ENCODE data around the gene MAD2L1BP.

Gene MAD2L1BP

GRCh38 chr6:43665376-43665775 is 29.7 kb downstream of the MAD2L1BP start:
- DNase-seq (ENCODE audit: extremely low read depth in 1 of 2, low read depth in 1 of 2), result no peak

DNA sequence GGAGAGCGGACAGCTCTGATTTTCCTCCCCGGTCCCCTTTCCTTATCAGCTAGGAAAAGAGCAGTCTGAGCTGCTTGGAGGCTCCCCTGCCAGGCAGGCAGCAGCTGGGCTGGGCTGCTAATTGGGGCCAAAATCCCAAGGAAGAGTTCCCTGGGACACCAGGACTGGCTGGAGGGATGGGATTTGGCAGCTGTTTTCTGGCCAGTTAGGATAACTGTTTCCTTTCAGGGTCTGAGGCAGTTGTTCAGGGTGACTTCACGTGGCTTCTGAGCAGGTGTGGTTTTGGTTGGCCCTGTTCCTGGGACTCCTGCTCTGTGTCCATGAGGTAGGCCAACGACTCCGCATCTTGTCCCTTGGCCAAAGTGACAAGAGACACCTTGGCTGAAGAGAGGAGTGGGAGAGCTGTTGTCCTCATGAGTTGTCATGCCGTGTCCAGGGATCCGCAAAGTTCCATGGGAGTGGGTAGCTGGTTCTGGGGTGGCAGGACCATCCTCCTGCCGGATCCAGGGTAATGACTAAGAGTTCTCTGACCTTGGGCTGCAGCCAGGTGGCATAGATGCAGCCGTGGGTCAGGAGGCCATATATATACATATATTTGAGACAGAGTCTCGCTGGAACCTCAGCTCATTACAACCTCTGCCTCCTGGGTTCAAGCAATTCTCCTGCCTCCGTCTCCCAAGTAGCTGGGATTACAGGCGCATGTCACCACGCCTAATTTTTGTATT is 30.7 kb downstream of the MAD2L1BP start:
- DNase-seq (ENCODE audit: extremely low read depth in 1 of 2, low read depth in 1 of 2), result no peak

- DNase-seq (ENCODE audit: extremely low read depth in 1 of 2, low read depth in 1 of 2), result peak; percentile 24 to 52
Measured at GRCh38 chr6:43667245-43668150, 31.9 kb downstream of the MAD2L1BP start.

DNA sequence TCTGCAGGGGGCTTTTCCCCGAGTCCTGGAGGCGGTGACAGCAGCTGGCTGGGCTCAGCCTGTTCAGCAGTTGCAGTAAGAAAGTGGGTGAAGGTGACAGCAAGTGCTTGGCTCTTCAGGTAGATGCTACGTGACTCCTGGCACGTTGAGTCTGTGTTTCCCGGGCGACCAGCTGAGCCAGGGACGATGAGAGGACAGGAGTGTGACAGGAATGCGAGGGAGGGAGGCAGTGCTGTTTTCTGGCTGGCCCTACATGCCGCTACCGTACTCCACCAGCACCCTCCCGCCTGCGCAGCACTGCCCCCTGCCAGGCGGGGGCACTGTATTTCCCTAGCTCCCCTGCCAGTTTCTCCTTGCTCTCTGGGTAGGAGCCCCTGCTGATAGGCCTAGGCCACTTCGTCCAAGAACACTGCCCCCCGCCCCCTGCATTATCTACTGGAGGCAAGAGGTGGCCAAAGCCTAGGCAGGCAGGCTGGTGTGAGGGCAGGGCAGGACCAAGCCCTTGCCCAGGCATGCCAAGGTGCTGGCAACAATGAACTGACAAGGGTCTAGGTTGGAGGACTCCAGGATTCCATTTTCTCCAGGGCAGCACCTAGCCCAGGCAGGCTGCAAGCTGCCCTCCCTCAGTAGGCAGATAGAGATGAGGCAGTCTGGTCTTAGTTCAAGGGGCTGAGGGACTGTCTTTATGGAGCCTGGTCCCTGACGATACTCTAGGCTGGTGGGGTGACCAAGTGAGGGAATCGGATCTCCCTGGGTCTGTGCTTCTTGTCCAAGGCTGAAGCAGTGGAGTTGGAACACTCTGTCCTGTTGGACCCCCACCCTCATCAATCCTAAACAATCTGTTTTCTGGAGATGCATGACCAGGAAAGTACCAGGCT is 32.8 kb downstream of the MAD2L1BP start:
- DNase-seq (ENCODE audit: extremely low read depth in 1 of 2, low read depth in 1 of 2), result peak; percentile 22 to 37

DNA sequence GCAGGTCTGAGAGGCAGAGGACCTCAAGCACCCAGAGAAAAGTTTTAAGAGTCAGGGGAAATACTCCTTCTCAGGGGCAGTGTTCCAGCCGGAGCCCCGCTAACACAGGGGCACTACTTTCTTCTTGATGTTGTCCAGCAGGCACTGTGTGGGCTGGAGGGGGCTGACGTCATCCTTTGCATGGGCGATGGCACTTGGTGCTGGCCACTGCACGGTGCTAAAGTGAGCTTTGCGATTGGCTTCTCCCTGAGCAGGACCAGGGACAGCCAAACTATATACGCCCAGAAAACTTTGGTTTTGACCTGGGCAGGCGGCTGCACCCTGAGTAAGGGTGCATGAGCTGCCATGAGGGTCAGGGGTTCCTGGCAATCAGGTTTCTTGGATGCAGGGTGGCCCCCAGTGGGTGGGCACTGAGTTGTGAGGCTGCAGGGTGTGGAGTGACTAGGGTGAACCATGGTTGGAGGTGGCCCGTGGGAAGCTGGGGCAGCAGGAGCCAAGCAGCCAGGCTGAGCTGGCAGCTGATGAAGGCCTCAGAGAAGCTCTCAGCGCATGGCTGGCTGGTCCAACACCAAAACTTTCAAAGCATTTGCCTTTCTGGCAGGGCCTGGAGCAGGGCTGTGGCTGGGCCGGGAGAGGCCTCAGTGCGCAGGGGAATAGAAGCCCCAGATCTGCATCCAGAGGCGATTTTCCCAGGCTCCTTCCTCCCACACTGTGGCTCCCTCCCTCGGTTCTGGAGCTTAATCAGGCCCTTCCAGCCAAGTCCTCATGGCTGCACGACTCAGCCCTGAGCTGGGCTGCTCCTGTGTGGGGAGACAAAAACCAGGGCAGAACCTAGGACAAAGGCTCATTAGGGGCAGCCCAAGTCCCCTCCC is 33.6 kb downstream of the MAD2L1BP start:
- DNase-seq (ENCODE audit: extremely low read depth in 1 of 2, low read depth in 1 of 2), result no peak

DNA sequence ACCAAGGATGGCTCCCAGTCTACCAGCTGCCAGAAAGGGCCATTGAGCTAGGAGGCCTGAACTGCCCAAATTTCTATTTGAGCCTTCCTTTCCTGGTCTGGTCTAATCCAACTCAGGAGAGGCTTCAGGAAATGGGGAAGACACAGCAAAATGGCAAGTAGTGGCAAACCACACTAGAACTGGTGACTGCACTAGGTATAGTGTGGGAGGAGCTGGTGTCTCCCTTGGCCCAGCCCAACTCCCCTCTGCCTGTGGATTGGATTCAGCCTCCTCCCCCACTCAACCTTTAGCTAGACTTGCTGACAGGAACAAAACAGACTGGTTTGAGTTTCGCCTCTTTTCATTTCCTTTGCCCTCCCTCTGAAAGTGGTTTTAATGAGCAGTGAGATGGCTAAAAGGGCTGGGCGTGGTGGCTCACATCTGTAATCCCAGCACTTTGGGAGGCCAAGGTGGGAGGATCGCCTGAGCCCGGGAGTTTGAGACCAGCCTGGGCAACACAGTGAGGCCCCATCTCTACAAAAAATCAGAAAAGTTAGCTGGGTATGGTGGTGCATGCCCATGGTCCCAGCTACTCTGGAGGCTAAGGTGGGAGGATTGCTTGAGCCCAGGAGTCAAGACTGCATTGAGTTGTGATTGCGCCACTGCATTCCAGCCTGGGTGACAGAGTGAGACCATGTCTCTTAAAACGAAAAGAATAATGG is 34.4 kb downstream of the MAD2L1BP start:
- DNase-seq (ENCODE audit: extremely low read depth in 1 of 2, low read depth in 1 of 2), result peak in 1 of 2 donors; percentile 15

- no peak for DNase-seq (ENCODE audit: extremely low read depth in 1 of 2, low read depth in 1 of 2)
Measured at GRCh38 chr6:43670623-43670986, 35.0 kb downstream of the MAD2L1BP start.

DNA sequence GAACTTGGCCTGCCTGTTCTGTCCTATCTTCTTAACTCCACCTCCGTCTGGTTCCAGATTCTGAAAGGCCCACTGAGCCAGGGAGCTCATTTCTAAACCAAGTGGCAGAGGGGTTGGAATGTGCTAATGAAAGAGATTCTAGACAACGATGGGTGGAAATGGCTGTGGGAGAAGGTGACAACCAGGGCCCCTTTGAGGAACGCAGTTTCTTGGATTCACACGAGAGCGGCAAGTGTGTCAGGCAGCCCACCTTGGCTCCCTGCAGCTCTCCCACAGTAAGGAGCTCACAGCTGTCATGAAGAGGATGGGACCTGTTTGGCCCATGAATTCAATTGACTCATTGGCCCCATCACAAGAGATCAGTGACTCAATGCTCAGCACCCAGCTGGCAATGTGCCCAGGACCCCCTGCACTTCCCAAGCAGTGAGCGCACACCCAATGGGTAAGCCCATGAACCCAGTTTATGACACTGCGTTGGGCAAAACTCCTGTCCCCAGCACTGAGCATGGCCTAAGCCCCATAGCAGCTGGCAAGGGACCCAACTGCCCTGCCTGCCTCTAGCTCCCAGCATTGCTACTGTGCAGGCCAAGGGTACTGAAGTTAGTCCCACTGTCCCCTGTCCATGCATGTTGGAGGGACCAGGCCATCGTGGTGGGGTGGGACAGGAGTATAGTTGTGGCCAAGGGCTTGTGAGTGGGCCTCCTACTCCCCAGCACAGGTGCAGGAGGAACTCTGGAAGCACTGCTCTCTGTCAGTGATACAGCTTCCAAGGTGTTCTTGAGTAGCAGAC is 35.6 kb downstream of the MAD2L1BP start:
- DNase-seq (ENCODE audit: extremely low read depth in 1 of 2, low read depth in 1 of 2), result no peak

DNA sequence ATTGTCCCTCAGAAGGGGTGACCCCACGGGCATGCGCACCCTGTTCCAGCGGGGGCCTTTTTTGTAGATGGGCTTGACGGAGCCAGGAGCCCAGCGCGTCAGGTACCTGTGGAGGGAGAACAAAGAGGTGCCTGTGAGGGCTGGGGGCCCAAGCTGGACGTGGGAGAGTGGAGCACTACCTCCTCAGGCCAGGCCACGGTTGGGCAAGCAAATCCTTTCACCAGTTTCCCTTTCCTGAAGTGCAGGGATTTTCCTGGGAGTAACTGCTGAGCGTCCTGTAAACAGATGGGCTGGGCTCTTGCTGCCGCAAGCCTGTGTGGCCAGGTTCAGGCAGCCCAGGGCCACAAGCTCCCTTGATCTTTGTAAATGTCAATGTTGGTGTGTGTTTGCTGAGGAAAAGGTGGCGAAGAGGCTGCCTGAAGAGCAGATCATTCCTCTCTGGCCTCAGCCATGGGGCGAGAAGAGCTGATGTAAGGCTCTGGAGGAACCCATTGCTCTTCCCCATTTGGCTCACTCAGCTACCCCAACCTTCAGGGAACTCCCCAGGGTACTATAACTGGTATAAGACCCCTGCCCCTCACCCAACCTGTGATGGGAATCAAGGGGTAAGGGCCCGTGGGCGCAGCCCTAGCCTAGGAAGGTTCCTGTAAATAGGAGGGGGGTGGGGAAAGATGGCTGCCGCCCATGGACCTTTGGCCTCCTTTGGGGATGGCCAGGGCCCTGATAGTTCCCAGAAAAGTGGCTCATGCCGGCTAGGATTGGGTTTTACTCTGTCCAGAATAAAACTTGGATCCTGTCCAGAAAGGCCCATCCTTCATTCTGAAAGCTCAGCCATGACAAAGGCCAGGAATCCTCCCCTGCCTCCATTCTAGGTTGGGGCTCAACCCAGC is 36.4 kb downstream of the MAD2L1BP start:
- DNase-seq (ENCODE audit: extremely low read depth in 1 of 2, low read depth in 1 of 2), result no peak

DNA sequence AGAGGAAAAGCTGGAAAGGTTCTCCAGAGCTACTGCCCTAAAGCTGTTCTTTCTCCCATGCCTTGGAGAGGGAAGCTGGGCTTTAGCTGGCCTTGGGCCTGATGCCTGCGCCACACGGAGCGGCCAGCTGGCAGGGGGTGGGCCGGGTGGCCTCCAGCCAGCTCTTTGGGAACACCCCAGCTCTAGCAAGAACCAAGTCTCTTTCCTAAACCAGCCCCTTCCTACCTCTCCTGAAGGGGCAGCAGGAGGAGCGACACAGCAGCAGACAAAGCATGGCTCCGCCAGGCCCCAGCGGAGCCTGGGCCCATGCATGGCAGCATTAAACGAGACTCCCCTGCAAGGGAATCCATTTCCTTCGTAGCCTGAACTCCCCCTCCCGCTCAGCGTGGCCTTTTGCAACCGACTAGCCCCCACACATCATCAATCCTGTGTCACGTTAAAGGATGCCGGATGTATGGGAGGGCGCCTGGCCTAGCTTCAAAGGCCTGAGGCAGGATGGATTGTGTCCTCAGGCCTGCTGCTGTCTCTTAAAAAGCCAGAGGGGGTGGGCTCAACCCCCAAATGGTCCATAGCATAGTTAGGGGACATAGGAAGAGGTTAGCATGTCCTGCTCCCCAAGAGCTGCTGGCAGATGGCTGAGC is 37.9 kb downstream of the MAD2L1BP start:
- no peak for DNase-seq (ENCODE audit: extremely low read depth in 1 of 2, low read depth in 1 of 2)

DNA sequence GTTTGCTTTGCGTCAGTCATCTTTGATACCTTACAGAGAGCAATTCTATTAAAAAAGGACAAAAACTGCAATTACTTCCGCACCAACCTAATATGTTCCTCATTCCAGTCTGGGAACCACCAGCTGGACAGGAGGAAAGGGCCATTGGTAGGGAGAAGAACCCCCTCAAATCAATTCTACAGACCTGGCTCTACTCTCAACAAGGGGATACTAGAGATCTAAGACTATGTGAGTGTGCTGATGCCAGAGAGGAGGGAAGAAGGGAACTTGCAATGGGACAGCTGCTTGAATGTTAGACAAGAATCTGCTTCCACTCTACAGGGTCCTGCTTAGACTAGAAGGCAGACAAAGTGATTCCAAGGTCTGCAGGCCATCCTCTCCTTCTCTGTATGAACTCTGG is 38.7 kb downstream of the MAD2L1BP start:
- DNase-seq (ENCODE audit: extremely low read depth in 1 of 2, low read depth in 1 of 2), result no peak

DNA sequence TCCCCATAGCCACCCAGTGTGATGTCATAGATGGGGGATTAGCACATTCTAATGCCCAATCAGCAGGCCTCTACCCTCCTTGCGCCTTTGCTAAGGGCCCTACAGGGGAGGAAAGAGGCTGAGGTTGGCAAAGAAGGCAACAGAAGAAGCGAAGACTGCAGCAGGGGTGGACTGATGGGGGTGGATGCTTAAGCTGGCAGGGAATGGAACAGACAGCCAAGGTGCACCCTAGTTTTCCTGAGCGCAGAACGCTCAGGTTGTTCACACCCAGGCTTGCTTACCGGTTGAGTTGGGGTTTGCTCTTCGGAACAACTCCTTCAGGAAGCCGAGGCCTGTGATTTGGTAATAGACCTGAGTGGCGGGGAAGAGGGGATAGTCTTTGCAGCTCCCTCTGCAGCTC is 39.3 kb downstream of the MAD2L1BP start:
- DNase-seq (ENCODE audit: extremely low read depth in 1 of 2, low read depth in 1 of 2), result no peak

GRCh38 chr6:43676962-43677606 is 41.4 kb downstream of the MAD2L1BP start:
- DNase-seq (ENCODE audit: extremely low read depth in 1 of 2, low read depth in 1 of 2), result no peak

DNA sequence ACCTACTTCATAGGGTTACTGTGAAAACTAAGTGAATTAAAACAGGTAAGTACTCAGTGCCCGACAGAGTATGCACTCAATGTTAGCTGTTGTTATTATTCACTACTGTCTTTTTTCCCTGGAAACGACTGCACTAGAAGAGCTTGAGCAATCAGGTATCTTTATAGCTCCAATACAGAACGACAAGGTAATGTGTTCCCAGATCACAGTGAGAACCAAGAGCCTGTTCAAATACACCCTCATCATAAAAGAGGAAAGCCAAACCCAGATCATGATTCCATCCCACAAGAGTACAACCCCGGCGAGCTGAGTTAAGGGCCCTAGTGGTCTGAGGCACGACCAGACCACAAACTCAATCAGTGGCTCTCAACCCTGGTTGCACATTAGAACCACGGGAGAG is 42.1 kb downstream of the MAD2L1BP start:
- no peak for DNase-seq (ENCODE audit: extremely low read depth in 1 of 2, low read depth in 1 of 2)

- DNase-seq (ENCODE audit: extremely low read depth in 1 of 2, low read depth in 1 of 2), result no peak
Measured at GRCh38 chr6:43678341-43678740, 42.7 kb downstream of the MAD2L1BP start.

DNA sequence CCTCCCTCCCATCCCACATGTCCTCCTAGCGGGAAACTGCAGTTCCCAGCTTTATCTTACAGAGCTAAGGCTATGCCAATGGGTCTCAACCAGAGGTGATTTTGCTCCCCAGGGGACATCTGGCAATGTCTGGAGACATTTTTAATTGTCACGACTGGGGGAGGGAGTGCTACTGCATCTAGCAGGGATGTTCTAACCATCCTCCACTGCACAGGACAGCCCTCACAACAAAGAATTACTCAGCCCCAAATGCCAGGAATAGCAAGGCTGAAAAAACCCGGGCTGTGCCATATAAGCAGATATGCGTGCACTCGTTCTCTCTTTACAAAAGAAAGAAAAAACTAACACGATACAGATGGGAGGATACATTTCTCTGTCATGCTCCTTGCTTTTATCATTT is 43.4 kb downstream of the MAD2L1BP start:
- DNase-seq (ENCODE audit: extremely low read depth in 1 of 2, low read depth in 1 of 2), result no peak

Data from stimulated activated CD8-positive, alpha-beta memory T cell treated with anti-CD3 and anti-CD28 coated beads, Interleukin-7, amount 100 ng/mL, for 48 hours (primary cell).